IMR-90 (cell line): ENCODE data around the gene NPEPL1.
"Not testable (repeated sequence)": the region's sequence is repeated elsewhere in the genome, so short reads cannot be mapped to it uniquely, and the experiment has no call there.

Source experiments
- BHLHE40 ChIP-seq: fragments of 150-350 bp; IDR thresholded peaks from 2 replicates; pipeline ENCODE4 v1.6.1; 2016; ENCODE audit warnings: mild to moderate bottlenecking, low read depth, low read length
- CEBPB ChIP-seq: IDR thresholded peaks from 2 replicates; pipeline ENCODE4 v1.6.1; 2012; ENCODE audit warnings: low read depth, low read length, improper control_type of control experiment
- CHD1 ChIP-seq: IDR thresholded peaks from 2 replicates; pipeline ENCODE4 v1.6.1; 2012; ENCODE audit warnings: low read depth, low read length, improper control_type of control experiment
- FOS ChIP-seq: fragments of 150-350 bp; IDR thresholded peaks from 2 replicates; pipeline ENCODE4 v1.6.1; 2016; ENCODE audit warnings: low read depth, low read length
- MAZ ChIP-seq: IDR thresholded peaks from 2 replicates; pipeline ENCODE4 v1.6.1; 2012; ENCODE audit warnings: low read depth, mild to moderate bottlenecking, low read length, improper control_type of control experiment, moderate library complexity, borderline replicate concordance
- NFE2L2 ChIP-seq: fragments of 150-350 bp; IDR thresholded peaks from 2 replicates; pipeline ENCODE4 v1.6.1; 2016; ENCODE audit warnings: low read depth, mild to moderate bottlenecking, low read length
- POLR2A ChIP-seq: IDR thresholded peaks from 2 replicates; pipeline ENCODE4 v1.6.1; 2012; ENCODE audit warnings: mild to moderate bottlenecking, low read depth, low read length
- RAD21 ChIP-seq: IDR thresholded peaks from 2 replicates; pipeline ENCODE4 v1.6.1; 2012; ENCODE audit warnings: low read length, improper control_type of control experiment
- RCOR1 ChIP-seq: IDR thresholded peaks from 2 replicates; pipeline ENCODE4 v1.6.1; 2012; ENCODE audit warnings: mild to moderate bottlenecking, low read length, improper control_type of control experiment; ENCODE audit not compliant: insufficient replicate concordance
- RFX5 ChIP-seq: IDR thresholded peaks from 2 replicates; pipeline ENCODE4 v1.8.0; 2012; ENCODE audit warnings: low read depth, mild to moderate bottlenecking, low read length, moderate library complexity
- SMC3 ChIP-seq: fragments of 150-350 bp; IDR thresholded peaks from 2 replicates; pipeline ENCODE4 v1.6.1; 2016; ENCODE audit warnings: low read depth, mild to moderate bottlenecking, antibody characterized with exemption, low read length, moderate library complexity
- TF ChIP-seq, protein P1 (sequence below): conservative IDR thresholded peaks from 2 replicates; pipeline ENCODE4 v1.5.1; 2012; ENCODE audit warnings: mild to moderate bottlenecking, low read depth, low read length, improper control_type of control experiment
- TF ChIP-seq, protein P2 (sequence below): fragments of 150-350 bp; IDR thresholded peaks from 2 replicates; pipeline ENCODE4 v1.6.1; 2016; ENCODE audit warnings: low read depth, mild to moderate bottlenecking, low read length, moderate library complexity, borderline replicate concordance
- TF ChIP-seq, protein P3 (sequence below): fragments of 150-350 bp; IDR thresholded peaks from 2 replicates; pipeline ENCODE4 v1.6.1; 2017; ENCODE audit warnings: mild to moderate bottlenecking, antibody characterized with exemption, low read length, low read depth

DNA sequence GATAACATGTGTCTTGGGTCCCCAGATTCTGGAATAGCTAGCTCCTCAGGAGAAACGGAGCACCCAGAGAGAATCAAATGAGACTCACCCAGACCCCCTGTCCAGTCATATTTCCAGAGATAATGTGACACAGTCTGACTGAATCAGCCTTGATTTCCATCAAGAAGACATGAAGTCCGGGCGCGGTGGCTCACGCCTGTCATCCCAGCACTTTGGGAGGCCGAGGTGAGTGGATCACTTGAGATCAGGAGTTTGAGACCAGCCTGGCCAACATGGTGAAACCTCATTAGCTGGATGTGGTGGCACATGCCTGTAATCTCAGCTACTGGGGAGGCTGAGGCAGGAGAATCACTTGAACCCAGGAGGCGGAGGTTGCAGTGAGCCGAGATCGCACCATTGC lies 49.7 kb upstream of the NPEPL1 start:
- TF ChIP-seq CHD1, MAZ, CEBPB, SMC3, BHLHE40, POLR2A, RCOR1, RFX5, RAD21, FOS, NFE2L2: not testable (repeated sequence)
- TF ChIP-seq, protein P1, sequence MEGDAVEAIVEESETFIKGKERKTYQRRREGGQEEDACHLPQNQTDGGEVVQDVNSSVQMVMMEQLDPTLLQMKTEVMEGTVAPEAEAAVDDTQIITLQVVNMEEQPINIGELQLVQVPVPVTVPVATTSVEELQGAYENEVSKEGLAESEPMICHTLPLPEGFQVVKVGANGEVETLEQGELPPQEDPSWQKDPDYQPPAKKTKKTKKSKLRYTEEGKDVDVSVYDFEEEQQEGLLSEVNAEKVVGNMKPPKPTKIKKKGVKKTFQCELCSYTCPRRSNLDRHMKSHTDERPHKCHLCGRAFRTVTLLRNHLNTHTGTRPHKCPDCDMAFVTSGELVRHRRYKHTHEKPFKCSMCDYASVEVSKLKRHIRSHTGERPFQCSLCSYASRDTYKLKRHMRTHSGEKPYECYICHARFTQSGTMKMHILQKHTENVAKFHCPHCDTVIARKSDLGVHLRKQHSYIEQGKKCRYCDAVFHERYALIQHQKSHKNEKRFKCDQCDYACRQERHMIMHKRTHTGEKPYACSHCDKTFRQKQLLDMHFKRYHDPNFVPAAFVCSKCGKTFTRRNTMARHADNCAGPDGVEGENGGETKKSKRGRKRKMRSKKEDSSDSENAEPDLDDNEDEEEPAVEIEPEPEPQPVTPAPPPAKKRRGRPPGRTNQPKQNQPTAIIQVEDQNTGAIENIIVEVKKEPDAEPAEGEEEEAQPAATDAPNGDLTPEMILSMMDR, result not testable (repeated sequence)
- TF ChIP-seq, protein P2, sequence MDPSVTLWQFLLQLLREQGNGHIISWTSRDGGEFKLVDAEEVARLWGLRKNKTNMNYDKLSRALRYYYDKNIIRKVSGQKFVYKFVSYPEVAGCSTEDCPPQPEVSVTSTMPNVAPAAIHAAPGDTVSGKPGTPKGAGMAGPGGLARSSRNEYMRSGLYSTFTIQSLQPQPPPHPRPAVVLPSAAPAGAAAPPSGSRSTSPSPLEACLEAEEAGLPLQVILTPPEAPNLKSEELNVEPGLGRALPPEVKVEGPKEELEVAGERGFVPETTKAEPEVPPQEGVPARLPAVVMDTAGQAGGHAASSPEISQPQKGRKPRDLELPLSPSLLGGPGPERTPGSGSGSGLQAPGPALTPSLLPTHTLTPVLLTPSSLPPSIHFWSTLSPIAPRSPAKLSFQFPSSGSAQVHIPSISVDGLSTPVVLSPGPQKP, result not testable (repeated sequence)
- TF ChIP-seq, protein P3, sequence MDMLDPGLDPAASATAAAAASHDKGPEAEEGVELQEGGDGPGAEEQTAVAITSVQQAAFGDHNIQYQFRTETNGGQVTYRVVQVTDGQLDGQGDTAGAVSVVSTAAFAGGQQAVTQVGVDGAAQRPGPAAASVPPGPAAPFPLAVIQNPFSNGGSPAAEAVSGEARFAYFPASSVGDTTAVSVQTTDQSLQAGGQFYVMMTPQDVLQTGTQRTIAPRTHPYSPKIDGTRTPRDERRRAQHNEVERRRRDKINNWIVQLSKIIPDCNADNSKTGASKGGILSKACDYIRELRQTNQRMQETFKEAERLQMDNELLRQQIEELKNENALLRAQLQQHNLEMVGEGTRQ, result not testable (repeated sequence)
